HG03460 (cell line): Measurements from ENCODE around the gene OR1J1.

Source experiments
- ATAC-seq: cut with Tn5 transposase; IDR thresholded peaks from one replicate; pipeline ENCODE4 v1.9.1; 2021; ENCODE audit not compliant: unreplicated experiment

OR1J1 gene, protein sequence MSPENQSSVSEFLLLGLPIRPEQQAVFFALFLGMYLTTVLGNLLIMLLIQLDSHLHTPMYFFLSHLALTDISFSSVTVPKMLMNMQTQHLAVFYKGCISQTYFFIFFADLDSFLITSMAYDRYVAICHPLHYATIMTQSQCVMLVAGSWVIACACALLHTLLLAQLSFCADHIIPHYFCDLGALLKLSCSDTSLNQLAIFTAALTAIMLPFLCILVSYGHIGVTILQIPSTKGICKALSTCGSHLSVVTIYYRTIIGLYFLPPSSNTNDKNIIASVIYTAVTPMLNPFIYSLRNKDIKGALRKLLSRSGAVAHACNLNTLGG

DNA sequence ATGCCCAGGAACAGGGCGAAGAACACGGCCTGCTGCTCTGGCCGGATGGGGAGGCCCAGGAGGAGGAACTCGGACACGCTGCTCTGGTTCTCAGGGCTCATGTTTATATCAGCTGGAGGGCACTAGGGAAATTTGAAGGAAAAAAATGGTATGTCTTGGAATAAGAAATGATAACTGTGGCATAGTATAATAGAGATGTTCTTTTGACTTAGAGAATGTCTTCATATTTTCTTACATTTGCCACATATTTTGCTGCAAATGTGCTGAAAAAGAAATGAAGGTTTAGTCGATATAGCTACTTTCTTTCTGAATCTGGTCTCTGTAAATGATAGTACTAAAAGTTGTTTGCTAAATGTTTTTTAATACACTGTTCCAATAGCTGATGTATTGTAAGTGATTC, at the start of gene OR1J1:
TSS of gene OR1J1 (minus strand) at position 101 of the 400 bp plus-strand sequence. CDS start at position 101, 0 bp downstream.
- no peak for ATAC-seq

DNA sequence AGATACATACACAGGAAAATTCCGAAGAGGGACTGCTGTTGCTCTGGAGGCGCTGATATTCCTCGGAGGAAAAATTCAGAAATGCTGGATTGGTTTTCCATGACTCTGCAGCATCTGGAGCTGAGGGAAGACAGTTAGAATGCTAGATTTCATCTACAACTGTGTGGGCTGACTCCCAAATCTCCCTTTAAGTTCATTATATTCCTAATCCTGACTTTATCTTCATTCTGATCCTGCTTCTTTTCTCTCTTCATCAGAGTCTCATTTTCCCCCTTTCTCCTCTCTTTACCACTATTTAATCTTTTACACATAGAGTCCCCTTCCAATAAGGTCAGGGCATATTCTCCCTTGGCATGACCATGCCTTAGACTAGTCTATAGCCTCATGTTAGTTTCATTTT, 49.5 kb upstream of the OR1J1 start, which contains the start of gene OR1N1:
TSS of gene OR1N1 (minus strand) at position 101 of the 400 bp plus-strand sequence. CDS start at position 101, 0 bp downstream.
- ATAC-seq = no peak

DNA sequence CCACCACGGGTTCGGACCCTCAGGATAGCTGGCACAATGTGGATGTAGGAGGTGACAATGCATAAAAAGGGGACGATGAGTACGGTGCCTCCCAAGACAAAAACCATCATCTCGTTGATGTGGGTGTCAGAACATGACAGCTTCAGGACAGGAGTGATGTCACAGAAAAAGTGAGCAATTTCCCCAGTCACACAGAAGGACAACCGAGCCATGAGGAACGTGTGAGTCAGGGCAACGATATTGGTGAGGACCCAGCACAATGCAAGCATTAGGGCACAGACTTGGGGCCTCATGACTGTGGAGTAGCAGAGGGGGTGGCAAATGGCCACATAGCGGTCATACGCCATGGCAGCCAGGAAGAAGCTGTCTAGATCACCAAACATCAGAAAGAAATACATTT, 48.9 kb upstream of the OR1J1 start:
- no peak for ATAC-seq

DNA sequence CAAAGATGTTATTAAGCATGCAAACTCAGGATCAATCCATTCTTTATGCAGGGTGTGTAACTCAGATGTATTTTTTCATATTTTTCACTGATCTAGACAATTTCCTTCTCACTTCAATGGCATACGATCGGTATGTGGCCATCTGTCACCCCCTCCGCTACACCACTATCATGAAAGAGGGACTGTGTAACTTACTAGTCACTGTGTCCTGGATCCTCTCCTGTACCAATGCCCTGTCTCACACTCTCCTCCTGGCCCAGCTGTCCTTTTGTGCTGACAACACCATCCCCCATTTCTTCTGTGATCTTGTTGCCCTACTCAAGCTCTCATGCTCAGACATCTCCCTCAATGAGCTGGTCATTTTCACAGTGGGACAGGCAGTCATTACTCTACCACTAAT, 41.6 kb upstream of the OR1J1 start:
- ATAC-seq = no peak

DNA sequence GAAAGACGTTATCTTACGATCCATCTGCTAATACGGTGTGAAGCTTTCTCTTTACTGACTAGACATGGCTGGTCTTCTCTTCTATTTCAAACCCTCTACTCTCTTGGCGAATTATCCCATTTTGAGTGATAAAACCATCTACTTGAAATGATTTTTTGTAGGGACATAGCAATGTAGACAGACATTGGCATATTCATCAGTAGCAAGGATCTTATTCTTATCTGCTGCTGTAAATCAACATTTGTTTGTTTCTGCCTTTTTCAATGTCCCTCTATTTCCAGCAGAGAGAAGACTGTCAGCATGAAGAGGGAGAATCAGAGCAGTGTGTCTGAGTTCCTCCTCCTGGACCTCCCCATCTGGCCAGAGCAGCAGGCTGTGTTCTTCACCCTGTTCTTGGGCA, 41.1 kb upstream of the OR1J1 start, which contains the start of gene OR1J4:
TSS of gene OR1J4 (plus strand) at position 301 of the 400 bp plus-strand sequence. CDS start at position 301, 0 bp downstream.
- no peak for ATAC-seq

DNA sequence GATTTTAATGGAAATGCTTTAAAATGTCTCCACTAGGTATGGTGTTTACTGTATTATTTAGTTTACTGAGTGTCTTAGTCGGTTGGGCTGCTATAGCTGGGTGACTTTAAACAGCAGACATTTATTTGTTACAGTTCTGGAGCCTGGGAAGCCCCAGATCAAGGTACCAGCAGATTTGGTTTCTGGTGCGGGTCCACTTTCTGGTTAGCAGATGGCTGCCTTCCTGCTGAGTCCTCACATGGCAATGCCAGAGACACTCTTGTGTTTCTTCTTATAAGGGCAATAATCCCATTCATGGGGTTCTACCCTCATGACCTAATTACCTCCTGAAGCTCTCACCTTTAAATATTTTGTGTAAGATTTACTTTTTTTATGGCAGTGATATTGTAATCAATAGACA, 40.5 kb upstream of the OR1J1 start:
- no peak for ATAC-seq

DNA sequence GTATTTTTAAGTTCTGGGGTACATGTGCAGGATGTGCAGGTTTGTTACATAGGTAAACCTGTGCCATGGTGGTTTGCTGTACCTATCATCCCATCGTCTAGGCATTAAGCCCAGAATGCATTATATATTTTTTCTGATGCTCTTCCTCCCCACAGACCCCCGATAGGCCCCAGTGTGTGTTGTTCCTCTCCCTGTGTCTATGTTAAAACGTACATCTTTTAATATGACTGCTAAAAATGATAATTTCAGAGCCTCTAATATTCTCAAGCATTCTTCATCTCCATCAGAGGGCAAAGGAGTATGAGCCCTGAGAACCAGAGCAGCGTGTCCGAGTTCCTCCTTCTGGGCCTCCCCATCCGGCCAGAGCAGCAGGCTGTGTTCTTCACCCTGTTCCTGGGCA, 32.8 kb upstream of the OR1J1 start, which contains the start of gene OR1J2:
TSS of gene OR1J2 (plus strand) at position 301 of the 400 bp plus-strand sequence. CDS start at position 301, 0 bp downstream.
- ATAC-seq = no peak

DNA sequence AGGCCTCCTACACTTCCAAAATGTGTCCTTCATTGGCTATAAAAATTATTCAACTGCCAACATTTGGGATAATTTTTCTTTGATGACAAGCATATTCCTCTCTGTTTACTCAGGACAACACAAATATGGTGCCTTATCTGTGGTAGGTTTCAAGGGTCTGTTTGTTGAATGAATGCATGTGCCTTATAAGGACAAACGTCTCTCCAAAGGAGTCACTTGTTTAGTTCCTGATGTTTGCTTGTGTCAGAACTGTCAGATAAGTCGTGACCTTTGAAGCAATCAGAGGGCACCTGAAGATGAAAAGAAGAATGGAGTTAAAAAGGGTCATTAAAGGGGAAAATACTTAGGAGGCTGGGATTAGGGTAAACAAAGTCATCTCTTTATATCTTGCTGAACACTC, 29.2 kb upstream of the OR1J1 start:
- ATAC-seq = no peak

DNA sequence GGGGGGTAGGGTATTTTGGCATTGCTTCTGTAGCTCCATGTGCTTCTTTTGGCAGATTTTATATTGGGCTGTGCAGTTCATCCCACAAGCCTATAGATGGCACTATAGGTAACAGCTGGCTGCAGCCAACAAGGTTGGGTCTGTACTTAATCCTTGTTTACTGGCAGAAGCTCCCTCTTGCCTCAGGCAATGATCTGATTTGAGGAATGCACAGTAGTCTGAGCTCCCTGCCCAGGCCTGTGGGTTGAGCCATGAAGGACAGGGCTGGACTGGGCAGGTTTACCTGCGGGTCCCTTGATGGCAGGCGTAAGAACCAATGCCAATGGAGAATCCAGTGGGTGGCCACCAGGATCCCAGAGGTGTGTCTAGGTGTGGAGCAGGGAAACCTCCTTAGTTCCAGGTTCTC, 21.2 kb upstream of the OR1J1 start:
- ATAC-seq = no peak

DNA sequence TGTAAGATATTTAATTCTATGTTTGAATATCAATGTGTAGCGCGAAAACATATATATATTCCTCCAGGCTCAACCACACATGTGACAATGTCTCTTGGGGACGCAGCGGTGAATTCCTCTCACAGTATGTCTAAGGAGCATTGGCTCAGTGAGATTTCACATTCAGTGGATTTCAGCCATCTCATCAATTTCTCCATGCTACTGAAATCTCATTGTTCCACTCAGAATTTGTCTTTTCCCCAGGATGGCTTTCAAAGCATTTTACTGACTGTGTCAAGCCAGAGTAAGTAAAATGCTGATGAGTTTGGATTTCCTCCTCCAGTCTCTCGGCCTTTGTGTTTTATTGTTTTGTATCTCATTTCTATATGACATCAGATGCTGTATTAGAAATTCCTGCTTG, 1.3 kb upstream of the OR1J1 start:
- no peak for ATAC-seq

DNA sequence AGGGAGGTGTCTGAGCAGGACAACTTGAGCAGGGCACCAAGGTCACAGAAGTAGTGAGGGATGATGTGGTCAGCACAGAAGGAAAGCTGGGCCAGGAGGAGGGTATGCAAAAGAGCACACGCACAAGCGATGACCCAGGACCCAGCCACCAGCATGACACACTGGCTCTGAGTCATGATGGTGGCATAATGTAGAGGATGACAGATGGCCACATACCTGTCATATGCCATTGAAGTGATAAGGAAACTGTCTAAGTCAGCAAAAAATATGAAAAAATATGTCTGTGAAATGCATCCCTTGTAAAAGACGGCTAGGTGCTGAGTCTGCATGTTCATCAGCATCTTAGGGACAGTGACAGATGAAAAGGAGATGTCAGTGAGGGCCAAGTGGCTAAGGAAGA, 380 bp downstream of the OR1J1 start:
- no peak for ATAC-seq

DNA sequence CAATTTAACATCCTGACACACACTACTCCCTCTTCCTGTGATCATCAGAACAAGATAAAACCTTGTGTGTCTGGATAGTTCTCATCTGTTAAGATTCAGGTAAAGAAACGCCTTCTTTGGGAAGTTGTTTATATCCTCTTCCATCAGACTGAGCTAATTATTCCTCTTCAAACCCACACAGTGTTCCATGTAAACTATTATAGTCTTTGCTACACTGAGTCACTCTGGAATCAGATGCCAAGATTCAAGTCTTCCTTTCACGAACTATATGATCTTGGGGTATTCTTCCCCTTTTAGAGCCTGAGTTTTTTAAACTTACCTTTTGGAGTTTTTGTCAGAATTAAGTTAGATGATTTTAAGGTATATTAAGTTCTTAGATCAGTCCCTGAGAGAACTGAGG, 2.0 kb downstream of the OR1J1 start:
- ATAC-seq = no peak

DNA sequence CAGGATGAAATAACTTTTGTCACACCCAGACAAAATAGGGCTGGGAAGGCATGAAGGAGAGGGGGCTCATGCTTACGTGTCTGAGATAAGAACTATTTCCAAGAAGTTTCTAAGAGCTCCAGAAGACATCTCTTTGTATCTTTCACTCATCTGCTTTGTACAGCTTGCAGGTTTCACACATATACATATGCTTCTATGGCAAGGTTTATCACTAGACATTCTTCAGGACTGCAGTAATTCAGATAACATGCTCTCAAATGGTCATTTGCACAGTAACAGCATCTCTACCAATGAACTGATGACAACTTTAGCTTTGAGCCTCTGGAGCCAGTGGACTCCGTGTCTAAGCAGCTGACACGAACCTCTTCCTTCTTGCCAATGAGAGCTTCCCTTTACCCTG, 3.2 kb downstream of the OR1J1 start:
- no peak for ATAC-seq

DNA sequence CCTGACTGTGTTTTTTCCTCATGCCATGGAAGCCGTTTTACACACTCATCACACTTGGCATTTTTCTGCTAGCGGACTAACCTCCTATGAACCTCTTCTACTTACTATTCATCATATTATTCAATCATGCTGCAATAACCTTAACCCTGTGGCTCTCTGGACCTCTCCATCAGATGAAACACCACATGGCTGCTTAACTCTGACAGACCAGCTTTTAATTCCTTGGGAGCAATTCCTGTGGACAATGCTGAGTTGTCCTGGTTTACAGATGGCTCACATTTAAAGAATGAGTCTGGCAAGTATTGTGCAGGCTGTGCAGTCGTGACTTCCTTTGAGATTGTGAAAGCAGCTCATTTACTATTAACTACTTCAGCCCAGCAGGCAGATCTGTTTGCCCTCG, 9.0 kb downstream of the OR1J1 start:
- no peak for ATAC-seq

DNA sequence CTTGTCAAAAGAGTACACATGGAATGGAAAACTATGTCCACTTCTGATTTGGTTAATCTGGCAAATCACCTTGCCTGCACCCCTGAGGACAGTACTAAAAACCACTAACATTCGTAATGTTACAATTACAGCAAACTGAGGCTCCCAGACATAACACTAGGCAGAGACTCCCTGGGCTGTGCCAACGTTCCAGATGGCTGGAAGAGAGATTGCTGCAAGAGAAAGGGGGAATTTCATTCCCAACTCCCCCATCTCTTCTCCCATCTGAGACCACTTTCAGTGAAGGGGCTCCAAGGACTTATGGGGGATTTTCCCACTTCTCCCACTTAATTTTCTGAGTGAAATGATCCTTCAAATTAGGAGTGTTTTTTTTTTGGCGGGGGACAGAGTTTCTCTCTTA, 11.3 kb downstream of the OR1J1 start:
- no peak for ATAC-seq

DNA sequence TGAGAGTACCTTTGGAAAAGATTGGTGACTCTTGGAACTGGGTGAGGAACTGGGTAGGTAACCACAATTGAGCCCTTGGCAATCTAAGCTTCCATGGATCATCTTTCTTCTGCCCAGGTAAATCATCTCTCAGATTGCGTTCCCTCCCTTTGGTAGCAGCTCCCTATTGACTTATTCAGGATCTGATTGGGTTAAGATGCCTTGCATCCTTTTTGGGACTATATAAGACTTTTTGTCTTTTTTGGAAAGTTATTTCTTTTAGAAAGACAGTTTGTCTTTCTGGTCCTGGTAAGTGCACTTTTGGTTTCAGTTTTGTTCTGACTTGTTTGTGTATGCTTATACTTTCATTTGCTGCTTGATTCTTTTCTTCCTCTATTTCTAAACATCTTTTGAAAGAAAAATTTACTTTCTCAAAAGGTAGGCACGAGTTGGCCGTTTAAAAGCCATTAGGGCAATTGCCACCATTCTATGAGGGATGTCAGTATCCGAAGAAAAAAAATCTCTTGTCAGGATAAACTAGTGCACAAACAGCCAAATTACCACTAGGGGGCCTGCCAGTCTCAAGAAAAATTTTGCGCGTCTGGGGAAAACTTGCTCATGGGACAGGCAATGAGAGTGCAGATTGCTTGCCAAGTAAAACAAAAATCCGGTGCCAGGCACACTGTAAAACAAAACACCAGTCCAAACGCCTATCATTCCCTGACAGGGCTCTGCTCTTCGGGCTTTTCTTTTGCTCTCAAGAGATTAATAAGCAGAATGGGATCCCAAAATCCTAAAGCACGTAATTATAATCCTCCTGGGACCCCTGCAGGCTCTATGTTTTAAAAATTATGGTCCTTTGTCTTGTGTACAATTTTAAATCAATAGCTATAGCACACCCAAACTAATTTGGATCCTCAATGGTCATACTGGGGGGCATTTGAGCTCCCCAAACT, 12.8 kb downstream of the OR1J1 start:
- no peak for ATAC-seq

DNA sequence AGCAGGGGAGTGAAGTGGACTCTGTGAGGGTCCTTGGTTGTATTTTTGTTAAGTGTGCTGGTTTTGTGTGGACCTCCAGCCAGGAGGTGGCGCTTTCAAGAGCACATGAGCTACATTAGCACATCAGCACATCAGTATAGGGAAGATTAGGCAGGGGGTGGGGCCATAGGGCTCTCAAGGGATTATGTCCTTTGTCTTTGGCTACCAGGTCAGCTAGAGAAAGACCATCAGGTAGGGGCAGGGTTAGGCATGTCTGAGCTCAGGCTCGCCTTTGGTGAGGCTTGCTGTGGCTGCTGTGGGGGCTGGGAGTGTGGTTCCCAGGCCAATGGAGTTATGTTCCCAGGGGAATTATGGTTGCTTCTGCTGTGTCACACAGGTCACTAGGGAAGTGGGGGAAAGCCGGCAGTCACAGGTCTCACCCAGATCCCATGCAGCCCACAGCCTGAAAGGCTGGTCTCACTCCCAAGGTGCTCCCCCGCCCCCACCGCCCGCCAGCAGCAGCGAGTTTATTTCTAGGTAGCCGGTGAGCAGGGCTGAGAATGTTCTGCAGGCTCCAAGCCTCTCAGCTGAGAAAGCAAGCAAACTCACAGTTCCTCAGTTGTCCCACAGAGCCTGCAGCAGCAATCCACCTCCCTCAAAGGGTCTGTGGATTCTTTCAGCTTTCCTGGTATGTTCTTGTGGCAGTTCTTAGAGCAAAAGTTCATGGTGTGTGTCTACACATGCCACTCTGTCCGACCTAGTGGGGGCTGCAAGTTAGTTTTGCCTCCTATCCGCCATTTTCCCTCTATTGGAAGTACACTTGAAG, 13.7 kb downstream of the OR1J1 start:
- ATAC-seq = no peak

DNA sequence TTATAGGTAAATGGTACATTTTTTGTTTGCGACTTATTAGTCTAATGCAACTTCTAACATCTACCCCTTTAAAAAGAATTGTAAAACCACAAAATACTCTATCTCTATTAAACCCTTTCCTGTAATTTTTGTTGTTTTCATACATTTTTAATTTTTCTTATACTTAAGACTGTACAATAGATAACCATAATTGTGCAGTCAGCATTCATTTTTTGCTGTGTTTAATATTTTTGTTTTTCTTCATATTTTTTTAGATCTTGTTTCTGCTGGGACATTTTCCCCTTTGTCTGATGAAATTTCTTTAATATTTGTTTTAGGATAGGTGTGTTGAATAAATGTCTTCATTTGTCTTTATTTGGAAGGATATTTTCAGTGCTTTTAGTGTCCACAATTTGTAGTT, 19.9 kb downstream of the OR1J1 start:
- ATAC-seq = no peak

DNA sequence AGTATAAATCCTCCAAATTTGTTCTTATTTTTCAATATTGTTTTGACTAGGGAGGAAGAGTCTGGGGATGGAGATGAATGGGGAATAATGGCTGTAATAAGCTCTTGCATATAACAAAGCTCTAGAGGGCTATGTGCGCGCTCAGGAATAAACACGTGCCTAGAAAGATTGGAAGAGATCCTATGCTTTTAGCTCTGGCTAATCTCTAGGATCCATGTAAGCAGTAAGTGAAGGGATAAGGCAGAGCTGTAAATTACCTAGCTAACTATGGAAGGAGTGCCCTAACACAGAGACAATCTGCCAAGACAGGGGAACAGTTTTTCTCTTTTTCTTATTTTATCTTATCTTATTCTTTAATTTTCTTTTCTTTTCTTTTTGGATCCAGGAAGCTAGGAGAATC, 21.6 kb downstream of the OR1J1 start:
- no peak for ATAC-seq

DNA sequence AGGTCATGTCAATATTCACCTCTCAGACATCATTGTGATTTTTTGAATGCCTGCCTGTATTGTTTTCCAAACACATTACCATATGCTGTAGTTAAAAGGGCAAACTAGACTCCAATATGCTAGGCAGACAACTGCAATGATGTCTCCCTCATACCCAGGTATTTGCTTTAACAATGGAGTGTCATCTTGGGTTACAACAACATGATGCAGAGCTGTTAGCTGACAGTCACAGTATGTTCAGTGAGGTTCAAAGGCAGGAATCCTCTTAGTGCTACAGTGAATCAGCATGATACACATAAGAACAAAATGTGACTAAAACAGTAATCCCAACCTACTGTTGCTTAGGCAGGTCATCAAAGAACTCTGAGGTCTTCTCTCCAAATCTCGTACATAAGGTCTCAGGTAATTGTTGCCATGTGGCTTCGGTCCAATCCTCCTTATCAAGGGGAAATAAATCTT, 24.0 kb downstream of the OR1J1 start:
- ATAC-seq = no peak
